GM23338 (cell line): ENCODE results near the gene PRDM5. TPM values are rescaled to one million over a fixed set of nuclear protein-coding genes. Genes with fewer than 3 reads are reported as not detected.

ENCODE experiments used
- ATAC-seq: fragments of 200-7000 bp; cut with Tn5 transposase; 3 replicates; pipeline ENCODE4 v1.9.1; 2020
- DNase-seq: peaks from one replicate; pipeline ENCODE4 v3.0.0-alpha.2; 2015; ENCODE audit warnings: low spot score
- H2AFZ ChIP-seq: fragments of 200-600 bp; sonication (generic); 2 replicates; pipeline ENCODE4 v1.8.0; 2016; ENCODE audit warnings: antibody characterized with exemption, mild to moderate bottlenecking, moderate library complexity
- H3F3A ChIP-seq: fragments of 200-600 bp; sonication (generic); replicated peaks from 2 replicates; pipeline ENCODE4 v1.8.0; 2017; ENCODE audit warnings: antibody characterized with exemption, mixed run types, low read depth
- H3K27ac ChIP-seq: fragments of 200-600 bp; sonication (generic); 2 replicates; pipeline ENCODE4 v1.6.1; 2016; ENCODE audit warnings: low read depth
- H3K27me3 ChIP-seq: fragments of 200-600 bp; sonication (generic); 2 replicates; pipeline ENCODE4 v1.8.0; 2016; ENCODE audit warnings: mild to moderate bottlenecking, mixed run types, moderate library complexity; ENCODE audit not compliant: insufficient read depth
- H3K36me3 ChIP-seq: fragments of 200-600 bp; sonication (generic); 2 replicates; pipeline ENCODE4 v1.8.0; 2016; ENCODE audit warnings: mild to moderate bottlenecking; ENCODE audit not compliant: insufficient read depth
- H3K4me1 ChIP-seq: fragments of 200-600 bp; sonication (generic); 2 replicates; pipeline ENCODE4 v1.8.0; 2016; ENCODE audit warnings: mild to moderate bottlenecking, moderate library complexity; ENCODE audit not compliant: insufficient read depth
- H3K4me2 ChIP-seq: fragments of 200-600 bp; sonication (generic); 2 replicates; pipeline ENCODE4 v1.7.1; 2017; ENCODE audit warnings: mixed run types
- H3K4me3 ChIP-seq: fragments of 200-600 bp; sonication (generic); 2 replicates; pipeline ENCODE4 v1.6.1; 2016; ENCODE audit warnings: mixed run types
- H3K79me2 ChIP-seq: fragments of 200-600 bp; sonication (generic); replicated peaks from 2 replicates; pipeline ENCODE4 v1.8.0; 2017; ENCODE audit warnings: mild to moderate bottlenecking; ENCODE audit not compliant: insufficient read depth
- H3K9me2 ChIP-seq: fragments of 200-600 bp; sonication (generic); 2 replicates; pipeline ENCODE4 v1.8.0; 2017; ENCODE audit not compliant: insufficient read depth
- H4K20me1 ChIP-seq: fragments of 200-600 bp; sonication (generic); replicated peaks from 2 replicates; pipeline ENCODE4 v1.8.0; 2017; ENCODE audit warnings: mild to moderate bottlenecking; ENCODE audit not compliant: insufficient read depth
- H3K27ac Mint-ChIP-seq: 2 replicates; pipeline ENCODE4 v1.8.0; 2020; ENCODE audit warnings: inconsistent platforms, mild to moderate bottlenecking, moderate library complexity, mixed read lengths
- H3K27me3 Mint-ChIP-seq: 3 replicates; pipeline ENCODE4 v1.8.0; 2022; ENCODE audit warnings: low read depth, mild to moderate bottlenecking, moderate library complexity, mixed read lengths, inconsistent platforms; ENCODE audit not compliant: insufficient read depth, poor library complexity
- H3K36me3 Mint-ChIP-seq: 3 replicates; pipeline ENCODE4 v1.8.0; 2021; ENCODE audit warnings: low read depth, mild to moderate bottlenecking, inconsistent platforms, moderate library complexity, mixed read lengths
- H3K4me1 Mint-ChIP-seq: 3 replicates; pipeline ENCODE4 v1.8.0; 2020; ENCODE audit warnings: mild to moderate bottlenecking, inconsistent platforms, mixed read lengths
- H3K4me3 Mint-ChIP-seq: 3 replicates; pipeline ENCODE4 v1.8.0; 2021; ENCODE audit warnings: moderate library complexity, mild to moderate bottlenecking, inconsistent platforms, mixed read lengths
- H3K9me3 Mint-ChIP-seq: 3 replicates; pipeline ENCODE4 v1.8.0; 2020; ENCODE audit warnings: moderate library complexity, mild to moderate bottlenecking, inconsistent platforms, mixed read lengths
- EZH2phosphoT487 ChIP-seq: fragments of 200-600 bp; sonication (generic); IDR thresholded peaks from one replicate; pipeline ENCODE4 v1.8.1; 2018; ENCODE audit warnings: antibody characterized with exemption; ENCODE audit not compliant: unreplicated experiment
- JUNB ChIP-seq: IDR thresholded peaks from one replicate; pipeline ENCODE4 v1.6.1; 2016; ENCODE audit warnings: antibody characterized with exemption; ENCODE audit not compliant: unreplicated experiment
- ZNF114 ChIP-seq: fragments of 250-450 bp; sonication (Bioruptor Pico); IDR thresholded peaks from 2 replicates; pipeline ENCODE4 v1.5.0; 2020; ENCODE audit warnings: mild to moderate bottlenecking, moderate library complexity
- polyA plus RNA-seq: library from polyadenylated mRNA; unstranded; fragments of >200 nt; fragmentation: Nextera tagmentation; extraction: Ambion mirVana; gene quantifications from 2 replicates; pipeline ENCODE4 v1.2.1, GENCODE V29; 2016
- total RNA-seq: library from RNA; depleted of rRNA; stranded (reverse); fragments of >200 nt; shearing (Covaris generic); gene quantifications from 2 replicates; pipeline ENCODE4 v1.2.3, GENCODE V29; 2014
- TF ChIP-seq, protein P1 (sequence below), 2 experiments: fragments of 200-600 bp in 1 of 2; sonication (generic) in 1 of 2; conservative IDR thresholded peaks; 2 replicates each; pipeline versions ENCODE4 v1.5.1 to v1.6.1; 2016 to 2017; ENCODE audit warnings: antibody characterized with exemption in 2 of 2, low read depth in 2 of 2, mild to moderate bottlenecking in 2 of 2, moderate library complexity in 1 of 2
- TF ChIP-seq, protein P2 (sequence below): fragments of 250-450 bp; sonication (Bioruptor Pico); IDR thresholded peaks from 2 replicates; pipeline ENCODE4 v1.5.0; 2020; ENCODE audit warnings: mild to moderate bottlenecking, moderate library complexity

The PRDM5 gene
- total and polyA plus RNA-seq, 2 experiments from 2014 or later = 11.2 to 40.4 TPM

DNA sequence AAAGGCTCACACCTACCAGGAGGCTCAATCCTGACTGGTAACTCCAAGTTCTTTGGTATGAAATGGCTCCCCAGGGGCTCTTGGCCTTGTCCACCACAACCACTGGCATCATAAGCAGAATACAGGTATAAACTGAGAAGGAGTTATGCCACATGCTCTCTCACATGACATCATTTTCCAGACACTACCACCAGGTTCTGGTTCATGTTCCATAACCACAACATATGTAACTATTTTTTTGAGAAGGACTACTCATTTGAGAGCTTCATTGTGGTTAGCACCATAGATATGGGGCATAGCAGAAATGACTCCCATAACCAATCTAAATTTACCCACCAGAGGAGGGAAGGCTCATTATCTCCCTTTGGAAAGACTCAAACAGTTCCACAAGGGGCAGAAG lies 19.6 kb downstream of the PRDM5 start:
- peaks cover 3% of the 10 kb centered on the region; the same call in 1 of the 2 replicates for H3K36me3 ChIP-seq
- no peaks in the 10 kb centered on the region for H3K4me1 Mint-ChIP-seq
- H3K27me3 Mint-ChIP-seq = no peaks in the 10 kb centered on the region
- H3K79me2 ChIP-seq = peaks cover 11% of the 10 kb centered on the region; the same call in 1 of the 2 replicates
- H3K4me2 ChIP-seq = no peak overlapping the region
- TF ChIP-seq JUNB (no peak), EZH2phosphoT487 (no peak), ZNF114 (no peak)
- TF ChIP-seq, protein P1, sequence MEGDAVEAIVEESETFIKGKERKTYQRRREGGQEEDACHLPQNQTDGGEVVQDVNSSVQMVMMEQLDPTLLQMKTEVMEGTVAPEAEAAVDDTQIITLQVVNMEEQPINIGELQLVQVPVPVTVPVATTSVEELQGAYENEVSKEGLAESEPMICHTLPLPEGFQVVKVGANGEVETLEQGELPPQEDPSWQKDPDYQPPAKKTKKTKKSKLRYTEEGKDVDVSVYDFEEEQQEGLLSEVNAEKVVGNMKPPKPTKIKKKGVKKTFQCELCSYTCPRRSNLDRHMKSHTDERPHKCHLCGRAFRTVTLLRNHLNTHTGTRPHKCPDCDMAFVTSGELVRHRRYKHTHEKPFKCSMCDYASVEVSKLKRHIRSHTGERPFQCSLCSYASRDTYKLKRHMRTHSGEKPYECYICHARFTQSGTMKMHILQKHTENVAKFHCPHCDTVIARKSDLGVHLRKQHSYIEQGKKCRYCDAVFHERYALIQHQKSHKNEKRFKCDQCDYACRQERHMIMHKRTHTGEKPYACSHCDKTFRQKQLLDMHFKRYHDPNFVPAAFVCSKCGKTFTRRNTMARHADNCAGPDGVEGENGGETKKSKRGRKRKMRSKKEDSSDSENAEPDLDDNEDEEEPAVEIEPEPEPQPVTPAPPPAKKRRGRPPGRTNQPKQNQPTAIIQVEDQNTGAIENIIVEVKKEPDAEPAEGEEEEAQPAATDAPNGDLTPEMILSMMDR (conservative IDR thresholded peaks at IDR 0.05; ENCODE audit: low read depth in 2 of 2) = no peak
- TF ChIP-seq, protein P2, sequence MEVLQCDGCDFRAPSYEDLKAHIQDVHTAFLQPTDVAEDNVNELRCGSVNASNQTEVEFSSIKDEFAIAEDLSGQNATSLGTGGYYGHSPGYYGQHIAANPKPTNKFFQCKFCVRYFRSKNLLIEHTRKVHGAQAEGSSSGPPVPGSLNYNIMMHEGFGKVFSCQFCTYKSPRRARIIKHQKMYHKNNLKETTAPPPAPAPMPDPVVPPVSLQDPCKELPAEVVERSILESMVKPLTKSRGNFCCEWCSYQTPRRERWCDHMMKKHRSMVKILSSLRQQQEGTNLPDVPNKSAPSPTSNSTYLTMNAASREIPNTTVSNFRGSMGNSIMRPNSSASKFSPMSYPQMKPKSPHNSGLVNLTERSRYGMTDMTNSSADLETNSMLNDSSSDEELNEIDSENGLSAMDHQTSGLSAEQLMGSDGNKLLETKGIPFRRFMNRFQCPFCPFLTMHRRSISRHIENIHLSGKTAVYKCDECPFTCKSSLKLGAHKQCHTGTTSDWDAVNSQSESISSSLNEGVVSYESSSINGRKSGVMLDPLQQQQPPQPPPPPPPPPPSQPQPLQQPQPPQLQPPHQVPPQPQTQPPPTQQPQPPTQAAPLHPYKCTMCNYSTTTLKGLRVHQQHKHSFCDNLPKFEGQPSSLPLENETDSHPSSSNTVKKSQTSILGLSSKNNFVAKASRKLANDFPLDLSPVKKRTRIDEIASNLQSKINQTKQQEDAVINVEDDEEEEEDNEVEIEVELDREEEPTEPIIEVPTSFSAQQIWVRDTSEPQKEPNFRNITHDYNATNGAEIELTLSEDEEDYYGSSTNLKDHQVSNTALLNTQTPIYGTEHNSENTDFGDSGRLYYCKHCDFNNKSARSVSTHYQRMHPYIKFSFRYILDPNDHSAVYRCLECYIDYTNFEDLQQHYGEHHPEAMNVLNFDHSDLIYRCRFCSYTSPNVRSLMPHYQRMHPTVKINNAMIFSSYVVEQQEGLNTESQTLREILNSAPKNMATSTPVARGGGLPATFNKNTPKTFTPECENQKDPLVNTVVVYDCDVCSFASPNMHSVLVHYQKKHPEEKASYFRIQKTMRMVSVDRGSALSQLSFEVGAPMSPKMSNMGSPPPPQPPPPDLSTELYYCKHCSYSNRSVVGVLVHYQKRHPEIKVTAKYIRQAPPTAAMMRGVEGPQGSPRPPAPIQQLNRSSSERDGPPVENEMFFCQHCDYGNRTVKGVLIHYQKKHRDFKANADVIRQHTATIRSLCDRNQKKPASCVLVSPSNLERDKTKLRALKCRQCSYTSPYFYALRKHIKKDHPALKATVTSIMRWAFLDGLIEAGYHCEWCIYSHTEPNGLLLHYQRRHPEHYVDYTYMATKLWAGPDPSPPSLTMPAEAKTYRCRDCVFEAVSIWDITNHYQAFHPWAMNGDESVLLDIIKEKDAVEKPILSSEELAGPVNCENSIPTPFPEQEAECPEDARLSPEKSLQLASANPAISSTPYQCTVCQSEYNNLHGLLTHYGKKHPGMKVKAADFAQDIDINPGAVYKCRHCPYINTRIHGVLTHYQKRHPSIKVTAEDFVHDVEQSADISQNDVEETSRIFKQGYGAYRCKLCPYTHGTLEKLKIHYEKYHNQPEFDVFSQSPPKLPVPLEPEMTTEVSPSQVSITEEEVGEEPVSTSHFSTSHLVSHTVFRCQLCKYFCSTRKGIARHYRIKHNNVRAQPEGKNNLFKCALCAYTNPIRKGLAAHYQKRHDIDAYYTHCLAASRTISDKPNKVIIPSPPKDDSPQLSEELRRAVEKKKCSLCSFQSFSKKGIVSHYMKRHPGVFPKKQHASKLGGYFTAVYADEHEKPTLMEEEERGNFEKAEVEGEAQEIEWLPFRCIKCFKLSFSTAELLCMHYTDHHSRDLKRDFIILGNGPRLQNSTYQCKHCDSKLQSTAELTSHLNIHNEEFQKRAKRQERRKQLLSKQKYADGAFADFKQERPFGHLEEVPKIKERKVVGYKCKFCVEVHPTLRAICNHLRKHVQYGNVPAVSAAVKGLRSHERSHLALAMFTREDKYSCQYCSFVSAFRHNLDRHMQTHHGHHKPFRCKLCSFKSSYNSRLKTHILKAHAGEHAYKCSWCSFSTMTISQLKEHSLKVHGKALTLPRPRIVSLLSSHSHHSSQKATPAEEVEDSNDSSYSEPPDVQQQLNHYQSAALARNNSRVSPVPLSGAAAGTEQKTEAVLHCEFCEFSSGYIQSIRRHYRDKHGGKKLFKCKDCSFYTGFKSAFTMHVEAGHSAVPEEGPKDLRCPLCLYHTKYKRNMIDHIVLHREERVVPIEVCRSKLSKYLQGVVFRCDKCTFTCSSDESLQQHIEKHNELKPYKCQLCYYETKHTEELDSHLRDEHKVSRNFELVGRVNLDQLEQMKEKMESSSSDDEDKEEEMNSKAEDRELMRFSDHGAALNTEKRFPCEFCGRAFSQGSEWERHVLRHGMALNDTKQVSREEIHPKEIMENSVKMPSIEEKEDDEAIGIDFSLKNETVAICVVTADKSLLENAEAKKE (CRISPR knock-in tag) = no peak
- H3K9me3 Mint-ChIP-seq = no peaks in the 10 kb centered on the region
- H3K27me3 ChIP-seq = no peaks in the 10 kb centered on the region
- ATAC-seq = no peak
- no peak for DNase-seq
- no peaks in the 10 kb centered on the region for H3F3A ChIP-seq
- peaks cover 41% of the 10 kb centered on the region for H3K36me3 Mint-ChIP-seq
- no peaks in the 10 kb centered on the region for H4K20me1 ChIP-seq
- H3K27ac ChIP-seq = no peak overlapping the region
- no peaks in the 10 kb centered on the region for H3K4me1 ChIP-seq
- no peak overlapping the region for H2AFZ ChIP-seq
- H3K9me2 ChIP-seq = no peaks in the 10 kb centered on the region
- H3K27ac Mint-ChIP-seq = no peak overlapping the region
- H3K4me3 ChIP-seq = no peak overlapping the region
- H3K4me3 Mint-ChIP-seq = no peak overlapping the region
